Upper lobe of left lung (tissue), 4 donors: ENCODE data around the gene UTS2.

Source experiments
- EP300 ChIP-seq, 4 donors: sonication (generic); formaldehyde crosslinking; IDR thresholded peaks; one replicate each; pipeline ENCODE4 v1.5.1; 2017; ENCODE audit warnings: antibody characterized with exemption in 4 of 4, control low read depth in 2 of 4
- POLR2A ChIP-seq, 4 donors: fragments of 450-650 bp; IDR thresholded peaks; one replicate each; pipeline ENCODE4 v1.5.1; 2016 to 2017; ENCODE audit warnings: antibody characterized with exemption in 4 of 4, mild to moderate bottlenecking in 2 of 4
- POLR2AphosphoS5 ChIP-seq, 2 donors: sonication (generic); formaldehyde crosslinking; IDR thresholded peaks; one replicate each; pipeline ENCODE4 v1.5.1; 2017; ENCODE audit warnings: antibody characterized with exemption in 2 of 2
- TF ChIP-seq, protein P1 (sequence below), 6 experiments: fragments of 450-650 bp in 4 of 6; fragments of 200-600 bp in 2 of 6; sonication (generic) in 2 of 6; IDR thresholded peaks; one replicate each; pipeline ENCODE4 v1.5.1; 2016 to 2019; ENCODE audit warnings: antibody characterized with exemption in 6 of 6

- TF ChIP-seq, protein P1, sequence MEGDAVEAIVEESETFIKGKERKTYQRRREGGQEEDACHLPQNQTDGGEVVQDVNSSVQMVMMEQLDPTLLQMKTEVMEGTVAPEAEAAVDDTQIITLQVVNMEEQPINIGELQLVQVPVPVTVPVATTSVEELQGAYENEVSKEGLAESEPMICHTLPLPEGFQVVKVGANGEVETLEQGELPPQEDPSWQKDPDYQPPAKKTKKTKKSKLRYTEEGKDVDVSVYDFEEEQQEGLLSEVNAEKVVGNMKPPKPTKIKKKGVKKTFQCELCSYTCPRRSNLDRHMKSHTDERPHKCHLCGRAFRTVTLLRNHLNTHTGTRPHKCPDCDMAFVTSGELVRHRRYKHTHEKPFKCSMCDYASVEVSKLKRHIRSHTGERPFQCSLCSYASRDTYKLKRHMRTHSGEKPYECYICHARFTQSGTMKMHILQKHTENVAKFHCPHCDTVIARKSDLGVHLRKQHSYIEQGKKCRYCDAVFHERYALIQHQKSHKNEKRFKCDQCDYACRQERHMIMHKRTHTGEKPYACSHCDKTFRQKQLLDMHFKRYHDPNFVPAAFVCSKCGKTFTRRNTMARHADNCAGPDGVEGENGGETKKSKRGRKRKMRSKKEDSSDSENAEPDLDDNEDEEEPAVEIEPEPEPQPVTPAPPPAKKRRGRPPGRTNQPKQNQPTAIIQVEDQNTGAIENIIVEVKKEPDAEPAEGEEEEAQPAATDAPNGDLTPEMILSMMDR (IDR thresholded peaks at IDR 0.05): no peak
- TF ChIP-seq POLR2AphosphoS5 (IDR thresholded peaks at IDR 0.05) (no peak), POLR2A (IDR thresholded peaks at IDR 0.05) (no peak), EP300 (IDR thresholded peaks at IDR 0.05) (no peak)
Observed at GRCh38 chr1:7842517-7842916, 10.3 kb downstream of the UTS2 start.
